Mesothelial cell of epicardium (in vitro differentiated cells): ENCODE data around the gene WDR72. TPM values are rescaled to one million over a fixed set of nuclear protein-coding genes. Genes with fewer than 3 reads are reported as not detected.

Experiments
- DNase-seq, 2 experiments: peaks; one replicate each; pipeline ENCODE4 v3.0.0; 2021; ENCODE audit warnings: low spot score in 2 of 2; ENCODE audit not compliant: unreplicated experiment in 2 of 2
- H3K27ac Mint-ChIP-seq: 2 replicates; pipeline ENCODE4 v1.8.0; 2021; ENCODE audit warnings: mixed read lengths
- H3K27me3 Mint-ChIP-seq: 2 replicates; pipeline ENCODE4 v1.8.0; 2021; ENCODE audit warnings: low read depth, mixed read lengths
- H3K36me3 Mint-ChIP-seq: 2 replicates; pipeline ENCODE4 v1.8.0; 2021; ENCODE audit warnings: mixed read lengths
- H3K4me1 Mint-ChIP-seq: 2 replicates; pipeline ENCODE4 v1.8.0; 2021; ENCODE audit warnings: mixed read lengths
- H3K4me3 Mint-ChIP-seq: 2 replicates; pipeline ENCODE4 v1.8.0; 2021; ENCODE audit warnings: mild to moderate bottlenecking, moderate library complexity, mixed read lengths
- H3K9me3 Mint-ChIP-seq: 2 replicates; pipeline ENCODE4 v1.8.0; 2021; ENCODE audit warnings: mixed read lengths
- total RNA-seq: library from RNA; stranded (reverse); gene quantifications from 3 replicates; pipeline ENCODE4 v1.2.1, GENCODE V29; 2021
- TF ChIP-seq, protein P1 (sequence below): fragments of 200-600 bp; sonication (generic); IDR thresholded peaks from one replicate; pipeline ENCODE4 v1.5.0; 2021; ENCODE audit warnings: antibody characterized with exemption; ENCODE audit not compliant: unreplicated experiment

WDR72 gene
- total RNA-seq, 1 donor from 2014 or later = 0.25 TPM

DNA sequence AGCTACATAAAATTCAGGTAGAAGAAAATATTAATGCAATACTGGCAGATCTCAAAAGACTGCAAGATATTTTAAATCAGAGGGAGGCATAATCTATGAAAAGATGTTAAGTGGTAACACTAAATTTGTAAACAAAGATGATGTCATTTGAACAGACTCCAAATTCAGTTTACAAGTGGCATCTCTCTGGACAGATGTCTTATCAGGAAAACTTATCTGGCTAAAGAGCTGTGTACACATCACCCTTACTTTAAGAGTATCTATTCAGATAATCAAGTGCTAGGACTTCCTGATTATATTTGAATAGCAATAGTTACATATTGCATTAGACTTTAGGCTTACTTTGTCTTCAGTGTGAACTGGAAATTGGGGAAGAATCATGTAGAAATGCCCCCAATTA, 231.5 kb downstream of the WDR72 start:
- H3K4me3 Mint-ChIP-seq = no peak overlapping the region
- TF ChIP-seq, protein P1, sequence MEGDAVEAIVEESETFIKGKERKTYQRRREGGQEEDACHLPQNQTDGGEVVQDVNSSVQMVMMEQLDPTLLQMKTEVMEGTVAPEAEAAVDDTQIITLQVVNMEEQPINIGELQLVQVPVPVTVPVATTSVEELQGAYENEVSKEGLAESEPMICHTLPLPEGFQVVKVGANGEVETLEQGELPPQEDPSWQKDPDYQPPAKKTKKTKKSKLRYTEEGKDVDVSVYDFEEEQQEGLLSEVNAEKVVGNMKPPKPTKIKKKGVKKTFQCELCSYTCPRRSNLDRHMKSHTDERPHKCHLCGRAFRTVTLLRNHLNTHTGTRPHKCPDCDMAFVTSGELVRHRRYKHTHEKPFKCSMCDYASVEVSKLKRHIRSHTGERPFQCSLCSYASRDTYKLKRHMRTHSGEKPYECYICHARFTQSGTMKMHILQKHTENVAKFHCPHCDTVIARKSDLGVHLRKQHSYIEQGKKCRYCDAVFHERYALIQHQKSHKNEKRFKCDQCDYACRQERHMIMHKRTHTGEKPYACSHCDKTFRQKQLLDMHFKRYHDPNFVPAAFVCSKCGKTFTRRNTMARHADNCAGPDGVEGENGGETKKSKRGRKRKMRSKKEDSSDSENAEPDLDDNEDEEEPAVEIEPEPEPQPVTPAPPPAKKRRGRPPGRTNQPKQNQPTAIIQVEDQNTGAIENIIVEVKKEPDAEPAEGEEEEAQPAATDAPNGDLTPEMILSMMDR = no peak
- peaks cover 10% of the 10 kb centered on the region for H3K27me3 Mint-ChIP-seq
- no peaks in the 10 kb centered on the region for H3K36me3 Mint-ChIP-seq
- H3K9me3 Mint-ChIP-seq = no peaks in the 10 kb centered on the region
- no peak for DNase-seq
- H3K27ac Mint-ChIP-seq = no peak overlapping the region
- no peaks in the 10 kb centered on the region for H3K4me1 Mint-ChIP-seq

DNA sequence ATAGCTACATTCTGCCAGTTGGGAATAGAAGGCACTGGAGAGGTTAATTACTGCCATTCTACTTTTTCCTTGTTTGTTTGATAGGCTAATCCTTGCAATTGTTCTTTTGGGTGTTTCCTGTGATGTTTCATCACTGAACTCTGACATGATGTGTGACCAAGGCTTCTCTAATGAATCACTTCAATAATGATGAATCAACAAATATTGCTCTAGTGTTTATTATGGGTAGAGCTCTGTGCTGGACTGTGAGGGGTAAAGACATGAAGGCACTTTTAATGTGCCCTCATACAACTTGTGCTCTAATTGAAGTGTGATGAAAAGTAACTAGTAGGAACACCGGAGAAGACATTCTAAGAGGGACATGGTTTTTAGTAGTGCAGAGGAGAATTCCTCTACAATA, 233.6 kb downstream of the WDR72 start:
- TF ChIP-seq, protein P1 = no peak
- no peak overlapping the region for H3K27ac Mint-ChIP-seq
- DNase-seq = no peak
- H3K36me3 Mint-ChIP-seq = no peaks in the 10 kb centered on the region
- no peaks in the 10 kb centered on the region for H3K9me3 Mint-ChIP-seq
- H3K27me3 Mint-ChIP-seq = peaks cover 9% of the 10 kb centered on the region
- no peak overlapping the region for H3K4me3 Mint-ChIP-seq
- no peaks in the 10 kb centered on the region for H3K4me1 Mint-ChIP-seq

DNA sequence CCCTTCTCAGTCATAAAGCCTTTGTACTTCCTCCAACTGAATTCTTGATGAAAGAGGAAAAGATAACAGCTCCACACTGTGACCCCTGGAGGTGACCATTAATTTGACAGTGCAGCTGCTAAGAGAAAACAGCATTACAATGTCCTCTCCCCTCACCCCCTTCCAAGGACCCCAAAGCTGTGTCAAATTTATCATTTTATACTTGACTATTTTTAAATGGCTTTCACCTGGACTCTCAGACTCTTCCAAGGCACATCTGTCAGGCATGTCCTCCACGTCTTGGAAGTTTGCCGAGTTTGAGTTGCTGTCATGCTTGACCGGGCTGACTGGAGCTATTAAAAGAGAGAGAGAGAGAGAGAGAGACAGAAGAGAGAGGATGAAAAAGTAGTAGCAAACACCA, 236.5 kb downstream of the WDR72 start:
- H3K4me3 Mint-ChIP-seq = no peak overlapping the region
- DNase-seq = no peak
- H3K4me1 Mint-ChIP-seq = no peaks in the 10 kb centered on the region
- no peak overlapping the region for H3K27ac Mint-ChIP-seq
- H3K27me3 Mint-ChIP-seq = peaks cover 4% of the 10 kb centered on the region
- H3K9me3 Mint-ChIP-seq = no peaks in the 10 kb centered on the region
- H3K36me3 Mint-ChIP-seq = no peaks in the 10 kb centered on the region
- TF ChIP-seq, protein P1 = no peak

DNA sequence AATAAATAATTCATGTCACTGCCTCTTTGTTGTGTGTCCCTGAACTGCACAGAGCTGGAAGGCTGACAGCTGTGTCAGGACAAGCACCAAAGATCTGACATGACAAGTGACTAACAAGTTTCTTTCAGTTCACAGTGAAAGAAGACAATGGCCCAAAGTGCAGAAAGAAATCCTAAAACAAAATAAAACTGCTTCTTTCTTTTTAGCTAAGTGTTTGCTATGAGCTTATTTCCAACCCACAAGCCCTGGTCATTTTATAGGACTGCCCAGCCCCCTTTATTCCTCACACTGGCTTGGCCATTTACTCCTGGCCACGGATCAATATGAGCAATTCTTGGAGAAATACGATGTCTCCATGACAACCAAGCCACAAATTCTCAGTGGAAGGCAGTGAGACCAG, 238.5 kb downstream of the WDR72 start:
- Mint-ChIP-seq H3K9me3 (no peaks in the 10 kb centered on the region), H3K27me3 (peaks cover 2% of the 10 kb centered on the region), H3K4me3 (no peak overlapping the region), H3K36me3 (no peaks in the 10 kb centered on the region), H3K4me1 (no peaks in the 10 kb centered on the region), H3K27ac (no peak overlapping the region)
- DNase-seq = no peak
- TF ChIP-seq, protein P1 = no peak

DNA sequence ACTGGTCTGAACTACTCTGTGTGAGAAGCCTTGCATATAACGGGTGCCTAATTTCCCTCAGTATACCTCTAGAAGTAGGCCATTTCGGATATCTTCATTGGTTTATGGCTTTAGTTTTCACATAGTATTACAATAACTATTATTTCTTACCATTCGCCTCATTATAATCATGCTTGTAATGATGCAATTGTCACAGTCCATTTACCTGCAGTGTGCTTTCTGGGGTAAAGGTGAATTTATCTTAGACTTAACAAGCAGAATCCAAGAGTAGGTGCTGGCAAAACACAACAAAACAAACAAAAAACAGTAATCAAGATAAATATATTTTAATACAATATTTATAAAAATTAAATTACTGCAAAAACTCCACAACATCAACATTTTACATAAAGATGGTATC, 246.0 kb downstream of the WDR72 start:
- DNase-seq = no peak
- H3K27me3 Mint-ChIP-seq = peaks cover 10% of the 10 kb centered on the region
- no peaks in the 10 kb centered on the region for H3K9me3 Mint-ChIP-seq
- TF ChIP-seq, protein P1 = no peak
- H3K27ac Mint-ChIP-seq = no peak overlapping the region
- H3K36me3 Mint-ChIP-seq = no peaks in the 10 kb centered on the region
- H3K4me3 Mint-ChIP-seq = no peak overlapping the region
- no peaks in the 10 kb centered on the region for H3K4me1 Mint-ChIP-seq

DNA sequence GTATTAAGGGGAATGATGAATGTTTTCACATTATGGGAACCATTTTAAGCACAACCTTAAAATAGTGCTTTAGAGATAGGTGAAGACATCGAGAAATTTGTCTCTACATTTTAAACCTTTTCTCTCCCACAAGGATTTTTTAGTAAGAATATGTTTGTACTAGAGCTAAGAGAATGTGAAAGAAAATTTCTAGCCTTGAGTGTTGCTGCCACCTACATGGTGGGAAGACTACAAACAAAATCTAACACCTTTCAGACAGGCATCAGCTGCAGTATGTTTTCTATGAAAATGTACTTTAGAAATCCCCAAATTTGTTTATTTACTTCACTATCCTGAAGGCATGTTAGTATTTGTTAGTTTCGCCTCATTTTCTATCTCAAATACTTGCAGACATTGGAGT, 247.4 kb downstream of the WDR72 start:
- Mint-ChIP-seq H3K27ac (no peak overlapping the region), H3K9me3 (no peaks in the 10 kb centered on the region), H3K4me1 (no peaks in the 10 kb centered on the region)

More for the DNA sequence above, 247.4 kb downstream of the WDR72 start:
- Mint-ChIP-seq H3K36me3 (no peaks in the 10 kb centered on the region), H3K4me3 (no peak overlapping the region), H3K27me3 (peaks cover 18% of the 10 kb centered on the region)
- TF ChIP-seq, protein P1 = no peak
- no peak for DNase-seq
